NB4 (cell line): ENCODE data around the gene MSI2.
A peak's percentile ranks its signal among the peaks of the same experiment; 100 is the strongest.

Experiments used
- DNase-seq: peaks from one replicate; pipeline ENCODE4 v3.0.0; 2010; ENCODE audit warnings: low read depth
- H3K4me3 ChIP-seq: one replicate; pipeline ENCODE4 v1.5.1; 2011; ENCODE audit warnings: mild to moderate bottlenecking, low read depth, low read length, moderate library complexity
- CTCF ChIP-seq: IDR thresholded peaks from one replicate; pipeline ENCODE4 v1.5.1; 2012; ENCODE audit warnings: low read depth, low read length
- MAX ChIP-seq: IDR thresholded peaks from 2 replicates; pipeline ENCODE4 v1.6.1; 2011; ENCODE audit warnings: low read depth, low read length
- MYC ChIP-seq: IDR thresholded peaks from 2 replicates; pipeline ENCODE4 v1.6.1; 2011; ENCODE audit warnings: low read depth, low read length
- POLR2A ChIP-seq: IDR thresholded peaks from 2 replicates; pipeline ENCODE4 v1.6.1; 2011; ENCODE audit warnings: mild to moderate bottlenecking; ENCODE audit not compliant: insufficient read length; ENCODE audit errors: extremely low read depth

The MSI2 gene

GRCh38 chr17:57462007-57462579, 205.8 kb downstream of the MSI2 start:
- TF ChIP-seq CTCF (no peak), MAX (no peak), MYC (no peak), POLR2A (no peak)
- no peak overlapping the region for H3K4me3 ChIP-seq
- no peak for DNase-seq

- H3K4me3 ChIP-seq = no peak overlapping the region
- TF ChIP-seq POLR2A (no peak), MYC (no peak), MAX (no peak), CTCF (no peak)
- DNase-seq = peak; percentile 49
Observed at GRCh38 chr17:57463103-57463885, 207.0 kb downstream of the MSI2 start.

- TF ChIP-seq MAX (no peak), POLR2A (no peak), CTCF (no peak), MYC (no peak)
- no peak overlapping the region for H3K4me3 ChIP-seq
- DNase-seq = peak; percentile 84
Observed at GRCh38 chr17:57464191-57464864, 208.0 kb downstream of the MSI2 start.

- TF ChIP-seq MAX (no peak), MYC (no peak), CTCF (no peak), POLR2A (no peak)
- H3K4me3 ChIP-seq = no peak overlapping the region
Observed at GRCh38 chr17:57465610-57466009, 209.3 kb downstream of the MSI2 start.

GRCh38 chr17:57466017-57466471, 209.7 kb downstream of the MSI2 start:
- no peak for TF ChIP-seq MAX
- no peak for TF ChIP-seq CTCF
- no peak for TF ChIP-seq POLR2A
- TF ChIP-seq MYC = no peak
- no peak overlapping the region for H3K4me3 ChIP-seq
- peak; percentile 60 for DNase-seq

More at GRCh38 chr17:57465610-57466009, 209.3 kb downstream of the MSI2 start:
- DNase-seq = no peak
